Activated CD8-positive, alpha-beta memory T cell treated with anti-CD3 and anti-CD28 coated beads, Interleukin-2, amount 50 U/mL, for 48 hours (primary cell): ENCODE measurements around the gene THAP4.
A peak's percentile ranks its signal among the peaks of the same experiment; 100 is the strongest.

Experiments
- DNase-seq: peaks from one replicate; pipeline ENCODE4 v3.0.0-alpha.2; 2020

Gene THAP4

GRCh38 chr2:241636182-241637017 is 558 bp downstream of the THAP4 start:
- peak; percentile 75 for DNase-seq

- DNase-seq, result no peak
These were observed 1.2 kb downstream of the THAP4 start for GRCh38 chr2:241635756-241636155.

- DNase-seq, result no peak
These were observed 3.4 kb downstream of the THAP4 start for GRCh38 chr2:241633561-241633960.

GRCh38 chr2:241632478-241633325 is 4.3 kb downstream of the THAP4 start:
- no peak for DNase-seq

GRCh38 chr2:241629762-241630435 is 7.1 kb downstream of the THAP4 start:
- DNase-seq, result no peak

- DNase-seq, result no peak
These were observed 9.3 kb downstream of the THAP4 start for GRCh38 chr2:241627675-241628074.

- DNase-seq, result peak; percentile 78
These were observed 16.6 kb downstream of the THAP4 start for GRCh38 chr2:241620419-241620769.

- DNase-seq, result no peak
These were observed 17.1 kb downstream of the THAP4 start for GRCh38 chr2:241619597-241620418.

- DNase-seq, result no peak
These were observed 18.1 kb downstream of the THAP4 start for GRCh38 chr2:241618829-241619228.

- no peak for DNase-seq
These were observed 18.6 kb downstream of the THAP4 start for GRCh38 chr2:241618296-241618805.

- peak; percentile 65 for DNase-seq
These were observed 19.4 kb downstream of the THAP4 start for GRCh38 chr2:241617431-241618154.

- DNase-seq, result no peak
These were observed 20.5 kb downstream of the THAP4 start for GRCh38 chr2:241616168-241617125.

- DNase-seq, result no peak
These were observed 21.4 kb downstream of the THAP4 start for GRCh38 chr2:241615522-241616052.

- DNase-seq, result no peak
These were observed 21.9 kb downstream of the THAP4 start for GRCh38 chr2:241615041-241615440.

GRCh38 chr2:241613017-241613780 is 23.8 kb downstream of the THAP4 start:
- DNase-seq, result no peak

GRCh38 chr2:241612156-241613016 is 24.6 kb downstream of the THAP4 start:
- DNase-seq, result no peak

- DNase-seq, result no peak
These were observed 25.9 kb downstream of the THAP4 start for GRCh38 chr2:241611062-241611461.
